Left lobe of liver (tissue), 2 donors: ENCODE measurements around the gene LRP8. TPM values are rescaled to one million over a fixed set of nuclear protein-coding genes. Genes with fewer than 3 reads are reported as not detected.

ENCODE experiments used
- ATAC-seq: fragments of 200-7000 bp; cut with Tn5 transposase; one replicate; pipeline ENCODE4 v1.9.1; 2020; ENCODE audit warnings: mild to moderate bottlenecking, moderate library complexity
- DNase-seq: peaks from one replicate; pipeline ENCODE4 v3.0.0-alpha.2; 2020; ENCODE audit warnings: low spot score
- total RNA-seq: library from RNA; stranded (reverse); gene quantifications from one replicate; pipeline ENCODE4 v1.2.1, GENCODE V29; 2021
- donor health status: DM: no; HTN: no; CAD: no; lungs with moderate emphysema.
- donor health status: DM: no; HTN: yes; CAD: no.

The LRP8 gene
- total RNA-seq, 1 donor from 2014 or later = 0.33 TPM

DNA sequence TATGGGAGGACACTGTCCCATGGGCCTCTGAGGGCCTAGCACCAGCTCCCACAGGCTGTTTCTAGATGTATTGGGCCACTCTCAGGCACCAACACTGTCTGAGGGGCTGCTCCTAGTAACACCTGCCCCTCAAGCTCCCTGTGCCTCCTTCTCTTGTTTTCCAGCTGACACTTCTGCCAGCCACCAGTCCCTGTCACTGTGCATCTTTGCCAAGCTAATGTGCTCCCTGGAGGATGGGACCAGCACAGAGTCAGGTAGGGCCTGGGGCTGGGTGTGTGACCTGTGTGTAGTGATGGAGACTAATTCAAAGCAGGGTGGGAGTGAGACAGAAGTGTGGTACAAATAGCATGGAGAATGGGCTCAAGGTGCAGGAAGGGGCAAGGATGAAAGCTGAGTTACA lies 60.1 kb downstream of the LRP8 start:
- no peak for ATAC-seq
- DNase-seq = no peak

DNA sequence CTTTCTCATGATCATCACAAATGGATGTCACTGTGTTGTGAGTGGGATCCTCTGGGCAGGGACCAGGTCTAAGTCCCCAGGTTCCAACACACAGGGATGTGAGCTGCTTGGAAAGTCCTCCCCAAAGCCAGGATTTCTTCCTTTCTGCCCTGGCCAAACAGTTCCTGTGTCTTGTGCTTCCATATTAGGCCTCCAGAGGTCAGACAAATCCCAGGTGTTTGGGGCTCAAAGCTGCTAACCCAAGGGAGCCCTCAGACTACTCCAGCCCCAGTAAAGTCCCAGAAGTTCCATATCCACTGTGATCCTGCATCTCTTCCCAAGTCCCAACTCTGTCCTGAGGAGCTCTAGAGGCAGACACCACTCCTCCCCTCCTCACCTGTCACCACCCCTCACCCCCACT lies 61.8 kb downstream of the LRP8 start:
- DNase-seq = no peak
- peak; percentile 42 for ATAC-seq

DNA sequence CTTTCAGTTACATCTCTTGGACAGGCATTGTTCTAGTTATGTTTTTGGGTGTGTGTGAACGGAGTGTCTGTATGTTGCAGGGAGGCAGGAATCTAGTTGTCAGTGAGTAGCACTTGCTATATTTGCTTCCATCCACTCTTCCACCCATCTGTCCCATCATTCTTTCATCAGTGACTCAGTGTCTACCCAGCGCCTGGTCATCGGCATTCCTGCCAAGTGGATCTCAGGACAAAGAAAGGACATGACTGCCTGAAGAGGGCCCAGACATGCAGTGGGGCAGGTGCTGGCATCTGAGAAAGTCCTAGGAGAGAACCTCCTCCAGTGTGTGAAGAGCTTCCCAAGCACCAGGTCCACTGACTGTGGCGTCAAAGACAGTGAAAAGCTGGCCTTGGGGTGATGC lies 62.3 kb downstream of the LRP8 start:
- DNase-seq (no peak), ATAC-seq (no peak)

DNA sequence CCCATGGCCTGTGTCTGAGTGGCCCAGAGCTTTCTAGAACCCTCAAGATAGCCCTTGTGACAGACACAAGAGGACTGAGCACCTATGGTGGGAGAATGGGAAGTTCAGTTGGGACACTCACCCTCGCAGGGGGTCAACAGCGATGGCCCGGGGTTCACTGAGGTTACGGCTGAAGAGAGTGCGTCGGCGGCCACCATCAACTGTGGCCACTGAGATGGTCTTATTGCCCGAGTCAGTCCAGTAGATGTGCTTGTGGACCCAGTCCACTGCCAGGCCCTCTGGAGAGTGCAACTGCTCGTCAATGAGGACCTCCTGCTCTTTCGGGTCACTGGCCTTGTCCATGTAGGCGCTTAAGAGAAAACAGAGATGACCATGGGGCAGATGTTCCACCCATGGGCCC lies 63.8 kb downstream of the LRP8 start:
- ATAC-seq = no peak
- no peak for DNase-seq

DNA sequence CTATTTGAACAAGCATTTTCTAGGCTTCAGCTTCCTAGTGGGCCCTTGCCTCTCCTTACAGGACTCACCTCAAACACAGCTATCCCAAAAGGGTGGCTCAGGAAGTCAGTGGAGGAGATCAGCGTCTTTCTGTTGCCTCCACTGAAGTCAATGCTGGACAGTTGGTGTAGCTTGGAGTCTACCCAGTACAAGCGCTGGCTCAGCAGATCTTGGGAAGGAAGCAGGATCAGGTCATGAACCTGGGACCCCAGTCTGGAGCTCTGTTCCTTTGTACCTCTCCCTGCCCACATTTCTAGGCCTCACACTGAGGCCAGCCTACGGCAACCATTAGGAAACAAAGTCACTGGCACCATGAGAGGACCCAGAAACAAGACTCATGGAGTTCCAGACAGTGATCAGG lies 65.9 kb downstream of the LRP8 start:
- DNase-seq (no peak), ATAC-seq (no peak)

DNA sequence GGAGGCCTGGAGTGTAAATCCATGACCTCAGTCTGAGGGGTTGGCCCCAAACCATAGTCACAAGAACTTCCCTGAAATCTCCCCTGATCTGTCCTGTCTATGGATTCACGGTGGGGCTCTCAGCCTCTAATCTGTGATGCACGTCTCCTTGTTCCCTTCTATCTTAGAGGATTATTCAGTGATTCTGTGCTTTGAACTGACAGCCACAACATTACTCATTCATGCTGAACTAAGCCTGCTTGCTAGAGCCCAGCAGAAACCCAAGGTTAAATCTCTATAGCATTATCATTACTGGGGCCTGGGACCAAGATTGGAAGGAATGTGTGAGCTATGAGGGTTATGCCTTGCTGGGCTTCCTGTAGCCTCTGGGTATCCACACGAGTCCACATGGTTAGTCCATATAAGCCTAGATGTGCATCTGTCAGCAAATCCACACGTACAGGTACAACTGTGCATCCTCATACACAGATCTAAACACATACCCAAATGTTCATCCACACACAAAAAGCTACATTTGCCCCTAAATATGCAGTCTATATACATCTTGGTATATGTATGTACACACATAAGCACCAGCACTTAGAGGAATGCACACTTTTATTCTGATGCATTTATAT lies 67.1 kb downstream of the LRP8 start:
- DNase-seq = no peak
- no peak for ATAC-seq

DNA sequence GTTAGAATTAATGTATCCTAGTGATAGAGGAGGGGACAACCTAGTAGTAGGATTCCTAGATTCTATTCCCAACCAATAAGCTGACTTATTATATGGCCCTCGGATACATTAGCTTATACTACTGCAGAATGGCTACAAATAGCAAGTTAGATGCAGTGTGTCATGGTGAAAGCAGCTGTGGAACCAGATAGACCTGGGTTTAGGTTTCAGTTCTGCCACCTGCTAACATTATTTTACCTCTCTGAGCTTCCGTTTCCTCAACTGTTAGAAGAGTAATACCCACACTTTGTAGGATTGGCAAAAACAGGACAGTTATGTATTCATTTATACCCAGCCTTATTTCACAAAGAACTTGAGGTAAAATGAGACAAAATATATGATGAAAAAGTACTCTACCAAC lies 67.9 kb downstream of the LRP8 start:
- ATAC-seq = no peak
- no peak for DNase-seq

DNA sequence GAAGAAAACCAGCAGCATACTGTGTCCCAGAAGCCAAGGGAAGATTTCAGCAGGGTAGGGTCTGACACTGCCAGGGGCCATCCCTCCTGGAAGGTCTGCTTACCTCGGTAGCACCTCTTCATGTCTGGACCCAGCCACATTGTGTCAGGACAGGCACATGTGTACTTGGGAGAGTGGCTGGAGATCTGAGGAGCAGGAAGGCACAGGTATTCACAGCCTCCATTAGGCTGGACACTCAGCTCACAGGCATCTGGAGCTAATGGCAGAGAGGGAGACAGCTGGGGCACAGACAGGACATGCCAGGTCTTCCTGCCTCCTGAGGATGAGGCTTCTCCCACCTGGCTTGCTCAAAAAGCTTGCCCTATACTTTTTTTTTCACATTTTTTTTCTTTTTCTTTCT lies 69.7 kb downstream of the LRP8 start:
- ATAC-seq = no peak
- peak; percentile 34 for DNase-seq

DNA sequence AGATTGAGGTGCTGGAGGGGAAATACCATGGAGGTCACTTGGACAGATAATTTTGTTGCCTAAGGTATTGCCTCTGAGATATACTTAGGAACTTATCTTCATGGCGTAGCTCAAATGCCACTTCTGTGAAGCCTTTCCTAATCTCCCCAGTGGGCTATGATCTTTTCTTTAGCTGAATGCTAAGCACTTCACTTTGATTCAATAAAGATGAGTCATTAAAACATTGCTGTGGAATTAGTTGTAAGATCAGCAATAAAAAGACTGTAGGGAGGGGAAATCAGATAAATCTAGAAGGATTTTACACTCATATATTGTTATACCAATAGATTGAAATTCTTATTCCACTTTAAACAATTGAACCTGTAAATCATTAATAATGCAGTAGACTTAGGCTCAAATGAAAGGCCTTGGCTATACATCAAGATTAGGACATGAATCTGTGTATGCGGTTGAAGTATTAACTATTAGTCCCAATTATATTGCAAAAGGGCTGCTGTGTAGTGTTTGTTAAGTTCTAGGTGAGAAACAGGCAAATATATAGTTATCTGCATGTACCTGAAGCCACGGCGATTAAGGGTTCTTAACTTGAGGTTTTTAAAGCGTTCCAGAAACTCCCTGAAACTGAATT lies 70.3 kb downstream of the LRP8 start:
- ATAC-seq (no peak), DNase-seq (no peak)

DNA sequence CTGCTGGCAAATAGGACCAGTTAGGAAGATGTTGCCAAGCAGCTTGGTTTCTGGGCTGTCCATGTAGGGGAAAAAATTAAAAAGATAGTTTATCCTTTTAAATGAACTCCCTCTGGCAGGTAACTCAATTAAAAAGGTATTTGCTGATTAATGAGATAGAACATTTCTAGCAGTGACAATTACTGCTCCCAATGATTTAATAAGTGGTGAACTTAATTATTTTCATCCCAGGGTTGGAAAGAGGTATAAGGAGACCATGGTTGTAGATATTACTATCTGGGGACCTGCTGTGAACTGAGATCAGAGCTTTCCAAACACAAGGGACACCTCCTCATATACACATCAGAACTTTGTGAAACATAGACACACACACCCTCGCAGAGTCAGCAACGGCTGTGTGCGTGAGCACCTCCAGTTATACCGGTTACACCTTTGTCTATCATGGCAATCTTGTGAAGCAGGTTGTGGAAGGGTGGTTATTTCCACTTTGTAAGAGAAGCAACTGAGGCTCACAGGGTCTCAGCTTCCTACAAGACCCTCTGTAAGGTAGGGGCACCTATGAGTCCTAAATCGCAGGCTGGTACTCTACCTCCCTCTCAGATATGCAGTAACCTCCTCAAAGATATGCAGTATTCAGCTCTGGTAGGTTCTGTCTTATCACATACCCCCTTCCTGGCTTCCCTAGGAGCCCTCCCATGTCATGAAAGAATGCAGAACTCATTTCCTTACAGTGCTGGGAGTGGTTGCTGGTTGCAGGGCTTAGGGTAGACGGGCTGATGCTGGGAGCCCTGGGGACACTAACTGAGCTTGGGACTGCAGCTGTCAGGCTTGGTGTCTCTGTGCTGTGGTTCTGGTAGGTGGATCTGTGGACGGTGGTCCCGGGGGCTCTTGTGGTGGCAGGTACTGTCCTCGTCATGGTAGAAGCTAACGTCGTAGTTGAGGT lies 71.1 kb downstream of the LRP8 start:
- no peak for ATAC-seq

DNA sequence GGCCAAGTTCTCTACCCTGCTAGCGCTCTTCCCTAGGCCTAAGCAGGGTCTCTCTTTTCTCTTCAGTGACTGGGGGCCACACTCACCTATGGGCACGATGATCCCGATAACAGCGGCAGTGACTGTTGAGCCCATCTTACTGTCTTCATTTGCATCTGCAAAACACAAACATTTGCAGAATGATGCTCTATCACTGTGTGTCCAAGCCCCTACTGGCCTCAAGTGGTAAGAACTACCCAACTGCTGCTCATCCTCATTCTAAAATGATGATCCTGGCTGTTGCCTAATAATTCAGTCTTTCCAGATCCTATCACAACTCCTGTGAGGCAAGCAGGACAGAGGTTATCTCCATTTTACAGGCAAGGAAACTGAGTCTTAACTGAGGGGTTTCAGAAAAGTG lies 72.8 kb downstream of the LRP8 start:
- ATAC-seq (no peak), DNase-seq (no peak)

More for the DNA sequence above, 71.1 kb downstream of the LRP8 start:
- peak; percentile 21 for DNase-seq

DNA sequence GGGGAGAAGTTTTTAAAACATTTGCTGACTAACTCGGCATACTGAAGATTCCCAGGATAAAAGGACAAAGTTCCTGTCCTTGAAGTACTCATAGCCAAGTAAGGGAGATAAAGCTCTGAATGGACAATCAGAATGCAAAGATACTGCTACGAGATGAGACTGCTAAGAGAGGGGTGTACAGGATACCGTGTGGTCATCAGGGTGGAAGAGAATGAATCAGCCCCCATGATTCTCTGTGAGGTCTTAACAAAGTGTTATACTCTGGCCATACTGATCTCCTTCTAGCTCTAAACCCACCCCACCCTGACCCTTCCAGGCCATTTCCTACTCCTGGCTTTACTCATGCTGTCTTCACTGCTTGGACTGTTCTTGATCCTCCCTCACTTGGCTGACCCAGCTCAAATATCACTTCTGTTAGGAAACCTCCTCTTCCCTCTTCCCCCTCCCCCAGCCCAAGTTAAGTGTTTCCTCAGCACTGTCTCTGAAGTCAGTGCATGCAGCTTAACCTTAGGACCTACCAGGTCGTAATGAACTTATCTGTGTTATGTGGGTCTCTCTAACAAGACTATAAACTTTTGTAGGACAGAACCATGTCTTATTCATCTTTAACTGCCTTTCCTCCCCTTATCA lies 73.7 kb downstream of the LRP8 start:
- DNase-seq = no peak
- no peak for ATAC-seq

DNA sequence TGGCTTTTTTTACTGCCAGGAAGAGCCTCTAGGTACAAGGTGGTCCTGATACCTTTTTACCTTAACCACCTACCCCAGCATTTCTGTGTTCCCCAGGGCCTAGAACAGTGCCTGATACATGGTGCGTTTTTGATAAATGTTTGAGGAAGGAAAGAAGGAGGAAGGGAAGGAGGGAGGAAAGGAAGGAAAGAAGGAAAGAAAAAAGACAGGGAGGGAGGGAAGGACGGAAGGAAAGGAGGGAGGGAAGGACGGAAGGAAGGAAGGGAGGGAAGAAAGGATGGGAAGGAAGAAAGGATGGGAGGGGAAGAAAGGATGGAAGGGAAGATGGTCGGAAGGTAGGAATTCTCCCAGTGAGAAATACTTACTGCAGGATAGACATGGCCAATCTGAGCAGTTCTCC lies 77.5 kb downstream of the LRP8 start:
- DNase-seq (no peak), ATAC-seq (no peak)

DNA sequence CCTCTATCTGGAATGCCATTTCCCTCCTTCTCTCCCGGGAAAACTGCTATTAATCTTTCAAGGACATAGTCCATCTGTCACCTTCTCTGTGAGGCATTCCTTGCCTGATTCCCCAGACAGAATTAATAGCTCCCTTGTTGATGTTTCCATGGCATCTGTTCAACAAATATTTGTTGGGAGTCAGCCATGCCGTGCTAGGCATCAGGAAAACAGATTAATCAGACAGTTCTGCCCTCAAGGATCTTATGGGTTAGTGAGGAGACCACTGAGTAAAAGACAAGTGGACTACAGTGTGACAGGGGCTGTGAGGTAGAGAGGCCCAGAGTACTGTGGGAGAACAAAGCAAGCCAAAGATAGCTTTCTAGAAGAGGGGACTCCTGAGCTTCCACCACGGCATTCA lies 78.2 kb downstream of the LRP8 start:
- no peak for DNase-seq

DNA sequence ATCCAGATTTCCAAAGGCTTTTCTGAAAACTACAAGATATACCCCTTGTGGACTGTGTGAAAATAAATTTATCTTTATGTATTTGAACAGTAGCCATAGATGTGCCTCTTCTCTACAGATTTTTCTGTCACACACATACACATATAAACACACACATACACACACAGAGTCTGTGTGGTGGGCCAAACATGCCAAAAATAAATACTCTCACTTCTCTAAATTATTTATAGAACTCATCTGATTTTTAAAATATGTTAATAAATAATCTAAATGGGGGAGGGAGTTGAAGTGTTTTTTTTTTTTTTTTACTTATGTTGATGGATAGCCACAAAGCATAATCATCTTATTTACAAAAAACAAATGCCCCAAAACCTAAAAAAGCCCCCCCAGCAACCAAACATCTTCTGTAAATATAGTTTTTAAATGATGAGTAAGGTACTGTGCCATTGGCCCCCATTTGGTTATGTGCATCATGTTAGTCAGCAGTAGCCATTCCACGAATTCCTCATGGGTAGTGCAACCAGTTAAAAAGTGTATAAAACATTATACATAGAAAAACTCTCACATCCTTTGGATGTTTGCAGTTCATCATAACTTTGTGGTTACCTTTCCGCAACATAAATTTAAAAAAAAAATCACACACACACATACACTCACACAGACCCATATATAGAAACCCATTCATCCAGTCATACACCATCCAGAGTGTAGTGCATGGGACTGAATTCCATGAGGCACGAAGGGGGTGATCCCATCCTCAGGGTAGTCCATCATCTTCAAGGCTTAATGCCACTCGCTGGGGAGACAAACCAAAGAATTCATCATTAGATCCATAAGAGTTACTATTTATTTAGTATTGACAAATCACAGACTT lies 81.4 kb downstream of the LRP8 start:
- no peak for DNase-seq
- no peak for ATAC-seq

More for the DNA sequence above, 78.2 kb downstream of the LRP8 start:
- ATAC-seq = no peak

DNA sequence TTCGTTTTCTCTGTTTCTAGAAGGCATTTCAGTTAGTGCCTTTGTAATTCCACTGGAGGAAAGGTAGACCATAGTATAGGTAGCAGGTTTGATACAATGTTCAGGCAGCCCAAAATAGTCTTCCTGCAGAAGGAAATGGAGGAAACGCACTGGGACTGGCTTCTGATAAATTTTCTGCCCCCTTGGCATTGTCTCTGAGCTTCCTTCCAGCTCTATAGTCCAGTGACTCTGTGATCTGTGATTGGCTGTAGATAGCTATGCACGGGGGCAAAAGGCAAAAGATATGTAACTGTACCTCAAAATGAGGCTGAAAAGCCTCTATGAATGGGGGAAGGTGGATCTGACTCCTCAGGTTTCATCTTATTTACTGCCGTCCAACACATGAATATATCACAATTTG lies 83.7 kb downstream of the LRP8 start:
- ATAC-seq (peak; percentile 21), DNase-seq (no peak)

DNA sequence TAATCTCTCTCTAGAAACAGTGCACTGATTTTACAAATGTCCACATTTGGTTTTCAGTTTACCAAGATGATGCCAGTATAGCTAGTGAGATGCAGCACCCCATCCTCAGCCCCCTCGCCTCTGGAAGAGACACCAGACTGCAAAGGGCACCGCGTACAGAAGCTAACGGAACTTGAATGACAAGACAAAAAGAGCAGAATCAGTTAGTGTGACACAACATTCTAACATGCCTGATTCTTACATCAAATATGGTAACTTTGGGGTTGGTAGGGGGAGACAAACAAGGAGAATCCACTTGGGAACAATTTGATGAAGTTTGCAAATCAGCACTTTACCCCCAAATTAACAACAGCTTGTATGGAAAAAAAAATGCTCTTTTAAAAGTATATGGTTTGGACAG lies 85.5 kb downstream of the LRP8 start:
- ATAC-seq = no peak
- DNase-seq = no peak

DNA sequence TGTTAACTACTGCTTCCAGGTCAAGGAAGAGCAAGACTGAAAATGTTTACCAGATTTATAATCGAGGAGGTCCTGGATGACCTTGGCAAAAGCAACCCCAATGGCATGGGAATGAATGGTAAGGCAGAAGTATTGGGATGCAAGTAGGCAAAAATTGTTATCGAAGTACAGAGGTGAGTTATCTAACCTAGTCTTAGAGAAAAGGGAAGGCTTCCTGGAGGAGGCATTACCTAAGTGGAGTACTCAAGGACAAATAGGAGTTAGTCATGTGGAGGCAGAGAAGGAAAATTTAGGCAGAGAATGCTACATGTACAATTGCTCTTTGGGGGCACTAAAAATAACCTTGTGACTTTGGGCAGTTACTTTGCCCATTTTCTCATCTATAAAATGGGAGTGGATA lies 86.0 kb downstream of the LRP8 start:
- DNase-seq = no peak
- no peak for ATAC-seq

DNA sequence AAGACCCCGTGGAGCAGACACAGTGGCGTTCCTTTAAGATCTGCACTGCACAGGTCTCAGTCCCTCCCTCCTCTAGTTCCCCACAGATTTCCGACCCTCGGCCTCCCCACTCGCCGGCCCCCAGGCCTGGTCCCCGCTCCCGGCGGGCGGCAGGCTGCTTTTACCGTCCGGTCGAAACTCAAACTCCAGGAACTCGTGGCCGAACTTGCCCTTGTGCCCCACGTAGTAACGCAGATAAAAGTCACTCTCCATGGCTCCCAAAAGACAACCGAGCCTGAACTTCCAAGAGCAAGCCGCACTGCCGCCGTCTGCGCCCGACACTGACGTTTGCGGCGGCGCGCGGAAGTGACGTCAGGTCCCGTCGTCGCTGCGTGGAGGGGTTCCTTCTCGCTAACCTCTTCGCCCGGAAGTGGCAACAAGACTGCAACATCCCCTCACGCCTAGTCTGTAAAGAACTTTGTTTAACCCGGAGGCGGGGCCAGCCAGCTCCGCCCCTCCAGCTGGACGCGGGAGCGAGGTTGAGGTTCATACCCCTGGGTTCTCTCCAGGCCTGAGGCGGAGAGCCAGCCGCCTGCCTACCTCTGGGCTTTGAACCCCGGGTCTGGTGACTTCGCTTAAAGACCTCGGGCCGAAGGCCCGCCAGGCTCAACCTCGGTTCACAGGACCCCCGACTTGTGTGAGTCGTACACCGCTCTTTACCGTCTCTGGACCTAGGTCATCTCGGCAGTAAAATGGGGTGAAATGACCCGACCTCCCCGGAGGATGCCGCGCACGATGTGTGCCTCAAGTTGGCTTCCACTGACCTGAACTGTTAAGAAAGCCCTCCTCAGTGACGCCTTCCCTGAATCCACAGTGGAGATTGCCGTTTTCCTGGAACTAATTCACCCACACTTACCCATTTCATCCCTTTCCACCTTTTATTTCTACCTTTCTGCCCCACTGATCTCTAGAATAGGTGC lies 89.4 kb downstream of the LRP8 start, which contains the start of gene MAGOH:
Gene MAGOH (minus strand): TSS at position 322 of the 959 bp plus-strand sequence. CDS start 70 bp downstream, at position 252.
- peak; percentile 98 for DNase-seq
- ATAC-seq = peak; percentile 97
